SK-N-SH treated with all-trans-retinoic acid at 6 μM for 48 hours (cell line): ENCODE measurements around the gene TMEM187.

Experiments used
- ARNTL ChIP-seq: fragments of 450-650 bp; formaldehyde crosslinking; IDR thresholded peaks from 2 replicates; pipeline ENCODE4 v1.5.0; 2020; ENCODE audit warnings: low read depth, mild to moderate bottlenecking, moderate library complexity, borderline replicate concordance
- CREB5 ChIP-seq: fragments of 250-450 bp; sonication (Bioruptor Pico); IDR thresholded peaks from 2 replicates; pipeline ENCODE4 v1.5.1; 2020; ENCODE audit warnings: low read depth, mild to moderate bottlenecking, moderate library complexity
- ISL1 ChIP-seq: fragments of 250-450 bp; sonication (Bioruptor Pico); IDR thresholded peaks from 2 replicates; pipeline ENCODE4 v2.1.2; 2022; ENCODE audit warnings: mild to moderate bottlenecking, moderate library complexity
- POU6F1 ChIP-seq: fragments of 250-450 bp; sonication (Bioruptor Pico); IDR thresholded peaks from 2 replicates; pipeline ENCODE4 v1.8.0; 2021; ENCODE audit warnings: low read depth, mild to moderate bottlenecking, moderate library complexity, borderline replicate concordance
- SNAI2 ChIP-seq: fragments of 250-450 bp; sonication (Bioruptor Pico); IDR thresholded peaks from 2 replicates; pipeline ENCODE4 v1.5.0; 2020; ENCODE audit warnings: mild to moderate bottlenecking, moderate library complexity
- ZFP3 ChIP-seq: fragments of 250-450 bp; sonication (Bioruptor Pico); IDR thresholded peaks from 2 replicates; pipeline ENCODE4 v1.5.0; 2020; ENCODE audit warnings: mild to moderate bottlenecking, moderate library complexity
- ZNF565 ChIP-seq: fragments of 450-650 bp; formaldehyde crosslinking; conservative IDR thresholded peaks from 2 replicates; pipeline ENCODE4 v1.5.0; 2020; ENCODE audit warnings: low read depth, mild to moderate bottlenecking, moderate library complexity
- TF ChIP-seq, protein P1 (sequence below): fragments of 250-450 bp; sonication (Bioruptor Pico); IDR thresholded peaks from 2 replicates; pipeline ENCODE4 v1.8.0; 2020; ENCODE audit warnings: mild to moderate bottlenecking, moderate library complexity, borderline replicate concordance

GRCh38 chrX:153945956-153946943 lies 26.3 kb upstream of the TMEM187 start:
- no peak for TF ChIP-seq ISL1
- no peak for TF ChIP-seq ZFP3
- TF ChIP-seq SNAI2: no peak
- no peak for TF ChIP-seq ZNF565
- TF ChIP-seq, protein P1, sequence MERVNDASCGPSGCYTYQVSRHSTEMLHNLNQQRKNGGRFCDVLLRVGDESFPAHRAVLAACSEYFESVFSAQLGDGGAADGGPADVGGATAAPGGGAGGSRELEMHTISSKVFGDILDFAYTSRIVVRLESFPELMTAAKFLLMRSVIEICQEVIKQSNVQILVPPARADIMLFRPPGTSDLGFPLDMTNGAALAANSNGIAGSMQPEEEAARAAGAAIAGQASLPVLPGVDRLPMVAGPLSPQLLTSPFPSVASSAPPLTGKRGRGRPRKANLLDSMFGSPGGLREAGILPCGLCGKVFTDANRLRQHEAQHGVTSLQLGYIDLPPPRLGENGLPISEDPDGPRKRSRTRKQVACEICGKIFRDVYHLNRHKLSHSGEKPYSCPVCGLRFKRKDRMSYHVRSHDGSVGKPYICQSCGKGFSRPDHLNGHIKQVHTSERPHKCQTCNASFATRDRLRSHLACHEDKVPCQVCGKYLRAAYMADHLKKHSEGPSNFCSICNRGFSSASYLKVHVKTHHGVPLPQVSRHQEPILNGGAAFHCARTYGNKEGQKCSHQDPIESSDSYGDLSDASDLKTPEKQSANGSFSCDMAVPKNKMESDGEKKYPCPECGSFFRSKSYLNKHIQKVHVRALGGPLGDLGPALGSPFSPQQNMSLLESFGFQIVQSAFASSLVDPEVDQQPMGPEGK (CRISPR knock-in tag): no peak
- TF ChIP-seq POU6F1: no peak
- TF ChIP-seq ARNTL (CRISPR knock-in tag): no peak
- TF ChIP-seq CREB5 (CRISPR knock-in tag): no peak
